ENCODE data around the gene LMX1B. TPM values are rescaled to one million over a fixed set of nuclear protein-coding genes. Genes with fewer than 3 reads are reported as not detected.

The LMX1B gene
- total and polyA plus RNA-seq, 11 donors, result 0.15 to 1.1 (median 0.39) TPM

- intact Hi-C loops (cut with DNase I), result loop anchor here in 5 of 10 donors (5.0 to 10.0 kb wide), 2 partner anchors 81 to 189 kb away; partner anchors contain the start of gene LMX1B (in 3 of the 5)
- Histone ChIP-seq H3K9me3 (no peaks in the 10 kb centered on the region), H3K27me3 (peaks cover 0 to 17% (median 5%) of the 10 kb centered on the region in 9 donors), H3K36me3 (no peaks in the 10 kb centered on the region), H3K4me3 (no peak overlapping the region), H3K4me1 (no peaks in the 10 kb centered on the region), H3K27ac (no peak overlapping the region)
- ATAC-seq, result no peak
- peak in 1 of 5 donors; percentile 55 for DNase-seq
- 85 to 94% (median 90%) methylated on average over 14 to 20 of the region's 20 CpGs for WGBS, 4 donors
- no peak for TF ChIP-seq POLR2A (IDR thresholded peaks at IDR 0.05)
- TF ChIP-seq CTCF (IDR thresholded peaks at IDR 0.05), result no peak
Measured at GRCh38 chr9:126693428-126693944, 79.8 kb downstream of the LMX1B start.

- WGBS, 4 donors, result 60 to 69% (median 63%) methylated on average over 7 to 11 of the region's 11 CpGs
- ATAC-seq, result no peak
- intact Hi-C loops (cut with DNase I), result loop anchor here in 5 of 10 donors (5.0 to 10.0 kb wide), 2 partner anchors 82 to 190 kb away; partner anchors contain the start of gene LMX1B (in 3 of the 5)
Measured at GRCh38 chr9:126694206-126695081, 80.7 kb downstream of the LMX1B start.

GRCh38 chr9:126695186-126695585, 81.5 kb downstream of the LMX1B start:
- H3K4me3 ChIP-seq, result no peak overlapping the region
- DNase-seq, result peak in 1 of 5 donors; percentile 16
- H3K27me3 ChIP-seq, result peaks cover 0 to 15% (median 0%) of the 10 kb centered on the region in 9 donors

More at GRCh38 chr9:126694206-126695081, 80.7 kb downstream of the LMX1B start:
- Histone ChIP-seq H3K4me1 (no peaks in the 10 kb centered on the region), H3K4me3 (no peak overlapping the region), H3K36me3 (no peaks in the 10 kb centered on the region), H3K9me3 (no peaks in the 10 kb centered on the region), H3K27me3 (peaks cover 0 to 12% (median 0%) of the 10 kb centered on the region in 9 donors), H3K27ac (no peak overlapping the region)
- no peak for TF ChIP-seq POLR2A (IDR thresholded peaks at IDR 0.05)
- no peak for TF ChIP-seq CTCF (IDR thresholded peaks at IDR 0.05)
- peak in 1 of 5 donors; percentile 14 for DNase-seq

More at GRCh38 chr9:126695186-126695585, 81.5 kb downstream of the LMX1B start:
- TF ChIP-seq POLR2A (IDR thresholded peaks at IDR 0.05) (no peak), CTCF (IDR thresholded peaks at IDR 0.05) (no peak)
- Histone ChIP-seq H3K27ac (no peak overlapping the region), H3K9me3 (no peaks in the 10 kb centered on the region), H3K36me3 (no peaks in the 10 kb centered on the region), H3K4me1 (no peaks in the 10 kb centered on the region)
- no peak for ATAC-seq
- intact Hi-C loops (cut with DNase I), result loop anchor here in 3 of 10 donors (10.0 kb wide), 1 partner anchor 190 kb away; no protein-coding TSS in a partner anchor
- WGBS, 4 donors, result 78 to 86% (median 82%) methylated on average over 14 of the region's 14 CpGs
